Measurements from ENCODE around the gene ATP8B4. TPM values are rescaled to one million over a fixed set of nuclear protein-coding genes. Genes with fewer than 3 reads are reported as not detected.

Gene ATP8B4
- polyA plus RNA-seq, 1 donor (not counting 4 experiments of a cell fraction or from before 2014, with no cell fraction given) = 0.05 TPM

DNA sequence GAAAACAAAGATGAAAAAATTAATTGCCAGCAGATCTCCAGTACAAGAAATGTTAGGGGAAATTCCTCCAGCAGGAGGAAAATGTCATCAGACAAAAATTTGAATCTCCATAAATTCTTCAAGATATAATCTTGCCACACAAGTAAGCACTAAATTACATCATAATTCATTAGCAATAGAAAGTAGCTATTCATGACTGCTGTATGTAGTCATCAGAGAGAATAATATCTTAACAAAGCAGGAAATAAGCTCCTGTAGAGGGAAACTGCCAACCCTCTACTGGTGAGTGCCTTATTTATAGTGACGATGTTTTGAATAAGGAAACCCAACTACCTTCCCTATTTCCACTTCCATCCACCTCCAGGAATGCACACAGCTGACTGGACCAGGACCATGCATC lies 47.2 kb upstream of the ATP8B4 start:
- H3K9me1 ChIP-seq (ENCODE audit: control insufficient read depth, extremely low read depth, insufficient read depth, low read length) = no peaks in the 10 kb centered on the region
- no peaks in the 10 kb centered on the region for H3K9me3 ChIP-seq (ENCODE audit: control insufficient read depth, low read depth, low read length)
- DNase-seq (ENCODE audit: low read depth, low spot score) (peak; percentile 58), FAIRE-seq (peak; percentile 34)
- H3K9ac ChIP-seq (ENCODE audit: control insufficient read depth, extremely low read depth, insufficient read depth, low read length) = no peak overlapping the region
- H2AFZ ChIP-seq (ENCODE audit: control insufficient read depth, low read length) = no peak overlapping the region
- H4K20me1 ChIP-seq (ENCODE audit: control insufficient read depth, extremely low read depth, insufficient read depth, low read length) = no peaks in the 10 kb centered on the region
- H3K27me3 ChIP-seq (ENCODE audit: control insufficient read depth, extremely low read depth, insufficient read depth, low read length) = no peaks in the 10 kb centered on the region
- dilution Hi-C loops (cut with MboI; ENCODE audit: extremely low pct_ligation_motif_present, low sequenced_read_pairs) = no loop called here
- peak overlapping the region; percentile 54 for H3K27ac ChIP-seq (ENCODE audit: control insufficient read depth, insufficient read depth, low read length)
- H3K4me1 ChIP-seq (ENCODE audit: control insufficient read depth, extremely low read depth, insufficient read depth, low read length) = peaks cover 32% of the 10 kb centered on the region
- H3K36me3 ChIP-seq (ENCODE audit: control insufficient read depth in 2 of 2, extremely low read depth in 1 of 2, insufficient read depth in 2 of 2, low read length in 2 of 2) = no peaks in the 10 kb centered on the region
- H3K4me2 ChIP-seq (ENCODE audit: control insufficient read depth, extremely low read depth, insufficient read depth, low read depth, low read length) = peak overlapping the region; percentile 29
- TF ChIP-seq, protein P1, sequence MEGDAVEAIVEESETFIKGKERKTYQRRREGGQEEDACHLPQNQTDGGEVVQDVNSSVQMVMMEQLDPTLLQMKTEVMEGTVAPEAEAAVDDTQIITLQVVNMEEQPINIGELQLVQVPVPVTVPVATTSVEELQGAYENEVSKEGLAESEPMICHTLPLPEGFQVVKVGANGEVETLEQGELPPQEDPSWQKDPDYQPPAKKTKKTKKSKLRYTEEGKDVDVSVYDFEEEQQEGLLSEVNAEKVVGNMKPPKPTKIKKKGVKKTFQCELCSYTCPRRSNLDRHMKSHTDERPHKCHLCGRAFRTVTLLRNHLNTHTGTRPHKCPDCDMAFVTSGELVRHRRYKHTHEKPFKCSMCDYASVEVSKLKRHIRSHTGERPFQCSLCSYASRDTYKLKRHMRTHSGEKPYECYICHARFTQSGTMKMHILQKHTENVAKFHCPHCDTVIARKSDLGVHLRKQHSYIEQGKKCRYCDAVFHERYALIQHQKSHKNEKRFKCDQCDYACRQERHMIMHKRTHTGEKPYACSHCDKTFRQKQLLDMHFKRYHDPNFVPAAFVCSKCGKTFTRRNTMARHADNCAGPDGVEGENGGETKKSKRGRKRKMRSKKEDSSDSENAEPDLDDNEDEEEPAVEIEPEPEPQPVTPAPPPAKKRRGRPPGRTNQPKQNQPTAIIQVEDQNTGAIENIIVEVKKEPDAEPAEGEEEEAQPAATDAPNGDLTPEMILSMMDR (optimal IDR thresholded peaks at IDR 0.05 in 1 of 3, IDR thresholded peaks at IDR 0.05 in 1 of 3, conservative IDR thresholded peaks at IDR 0.05 in 1 of 3; ENCODE audit: extremely low read depth in 1 of 3, insufficient read depth in 2 of 3, low read length in 3 of 3) = no peak
- no peak for TF ChIP-seq EZH2 (IDR thresholded peaks at IDR 0.05; ENCODE audit: low read length)
- H3K4me3 ChIP-seq (ENCODE audit: control insufficient read depth in 2 of 3, extremely low read depth in 1 of 3, insufficient read depth in 2 of 3, low read depth in 1 of 3, low read length in 3 of 3) = no peak overlapping the region
- H3K79me2 ChIP-seq (ENCODE audit: control insufficient read depth, insufficient read depth, low read length) = no peaks in the 10 kb centered on the region

DNA sequence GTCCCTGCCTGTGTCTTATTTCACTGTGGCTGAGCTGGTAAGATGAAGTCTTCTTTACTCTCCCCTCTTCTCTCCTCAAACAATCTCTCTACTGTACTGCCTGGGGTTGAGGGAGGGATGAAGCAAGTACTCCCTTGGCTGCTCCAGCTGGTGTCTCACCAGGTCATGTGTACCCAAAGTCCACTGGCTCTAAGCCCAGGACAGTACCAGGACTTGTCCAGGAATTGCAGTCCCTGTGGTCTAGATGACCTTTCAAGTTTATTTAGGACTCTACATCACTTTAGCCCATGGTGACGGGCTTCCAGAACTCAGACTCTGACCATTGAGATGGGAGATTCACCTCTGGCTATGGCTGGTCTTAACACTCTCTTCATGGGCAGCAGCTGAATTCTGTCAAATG lies 45.4 kb upstream of the ATP8B4 start:
- H4K20me1 ChIP-seq (ENCODE audit: control insufficient read depth, extremely low read depth, insufficient read depth, low read length) = no peaks in the 10 kb centered on the region
- H3K36me3 ChIP-seq (ENCODE audit: control insufficient read depth in 2 of 2, extremely low read depth in 1 of 2, insufficient read depth in 2 of 2, low read length in 2 of 2) = no peaks in the 10 kb centered on the region
- H3K79me2 ChIP-seq (ENCODE audit: control insufficient read depth, insufficient read depth, low read length) = no peaks in the 10 kb centered on the region
- H3K9ac ChIP-seq (ENCODE audit: control insufficient read depth, extremely low read depth, insufficient read depth, low read length) = no peak overlapping the region
- no peaks in the 10 kb centered on the region for H3K9me3 ChIP-seq (ENCODE audit: control insufficient read depth, low read depth, low read length)
- TF ChIP-seq EZH2 (IDR thresholded peaks at IDR 0.05; ENCODE audit: low read length) = no peak
- no peak overlapping the region for H2AFZ ChIP-seq (ENCODE audit: control insufficient read depth, low read length)
- H3K9me1 ChIP-seq (ENCODE audit: control insufficient read depth, extremely low read depth, insufficient read depth, low read length) = no peaks in the 10 kb centered on the region
- no peak overlapping the region for H3K4me2 ChIP-seq (ENCODE audit: control insufficient read depth, extremely low read depth, insufficient read depth, low read depth, low read length)
- dilution Hi-C loops (cut with MboI; ENCODE audit: extremely low pct_ligation_motif_present, low sequenced_read_pairs) = no loop called here
- no peak overlapping the region for H3K4me3 ChIP-seq (ENCODE audit: control insufficient read depth in 2 of 3, extremely low read depth in 1 of 3, insufficient read depth in 2 of 3, low read depth in 1 of 3, low read length in 3 of 3)
- H3K27me3 ChIP-seq (ENCODE audit: control insufficient read depth, extremely low read depth, insufficient read depth, low read length) = no peaks in the 10 kb centered on the region
- no peak overlapping the region for H3K27ac ChIP-seq (ENCODE audit: control insufficient read depth, insufficient read depth, low read length)
- FAIRE-seq (no peak), DNase-seq (ENCODE audit: low read depth, low spot score) (no peak)
- peaks cover 32% of the 10 kb centered on the region for H3K4me1 ChIP-seq (ENCODE audit: control insufficient read depth, extremely low read depth, insufficient read depth, low read length)

DNA sequence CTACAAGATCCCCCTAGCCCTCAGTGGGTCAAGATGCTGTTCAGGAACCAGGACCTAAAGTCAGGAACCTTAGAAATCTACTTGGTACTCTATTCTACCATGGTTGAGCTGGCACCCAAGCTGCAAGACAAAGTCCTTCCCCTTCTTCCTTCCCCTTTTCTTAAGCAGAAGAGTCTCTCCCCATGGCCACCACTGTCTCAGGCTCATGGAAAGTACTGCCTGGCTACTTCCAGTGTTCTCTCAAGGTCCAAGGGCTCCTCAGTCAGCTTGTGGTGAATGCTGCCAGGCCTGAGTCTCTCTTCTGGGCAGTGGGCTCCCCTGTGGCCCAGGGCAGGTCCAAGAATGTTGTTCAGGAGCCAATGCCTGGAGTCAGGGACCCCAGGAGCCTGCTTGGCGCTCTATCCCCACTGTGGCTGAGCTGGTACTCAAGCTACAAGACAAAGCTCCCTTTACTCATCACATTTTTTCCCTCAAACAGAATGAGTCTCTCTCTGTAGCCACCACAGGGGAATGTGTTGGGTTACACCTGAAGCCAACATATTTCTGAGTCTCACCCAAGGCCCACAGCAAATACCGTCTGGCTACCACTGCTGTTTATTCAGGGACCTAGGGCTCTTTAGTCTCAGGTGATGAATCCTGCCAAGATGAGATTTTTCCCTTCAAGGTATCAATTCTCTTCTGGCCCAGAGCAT lies 44.8 kb upstream of the ATP8B4 start:
- Histone ChIP-seq H3K9me3 (ENCODE audit: control insufficient read depth, low read depth, low read length) (no peaks in the 10 kb centered on the region), H3K27me3 (ENCODE audit: control insufficient read depth, extremely low read depth, insufficient read depth, low read length) (no peaks in the 10 kb centered on the region), H4K20me1 (ENCODE audit: control insufficient read depth, extremely low read depth, insufficient read depth, low read length) (no peaks in the 10 kb centered on the region), H3K27ac (ENCODE audit: control insufficient read depth, insufficient read depth, low read length) (no peak overlapping the region), H3K9ac (ENCODE audit: control insufficient read depth, extremely low read depth, insufficient read depth, low read length) (no peak overlapping the region), H3K36me3 (ENCODE audit: control insufficient read depth in 2 of 2, extremely low read depth in 1 of 2, insufficient read depth in 2 of 2, low read length in 2 of 2) (no peaks in the 10 kb centered on the region), H3K4me1 (ENCODE audit: control insufficient read depth, extremely low read depth, insufficient read depth, low read length) (peaks cover 32% of the 10 kb centered on the region), H3K79me2 (ENCODE audit: control insufficient read depth, insufficient read depth, low read length) (no peaks in the 10 kb centered on the region), H2AFZ (ENCODE audit: control insufficient read depth, low read length) (no peak overlapping the region), H3K4me2 (ENCODE audit: control insufficient read depth, extremely low read depth, insufficient read depth, low read depth, low read length) (peak overlapping the region; percentile 3), H3K4me3 (ENCODE audit: control insufficient read depth in 2 of 3, extremely low read depth in 1 of 3, insufficient read depth in 2 of 3, low read depth in 1 of 3, low read length in 3 of 3) (no peak overlapping the region), H3K9me1 (ENCODE audit: control insufficient read depth, extremely low read depth, insufficient read depth, low read length) (no peaks in the 10 kb centered on the region)
- peak; percentile 13 for FAIRE-seq
- TF ChIP-seq, protein P1 (optimal IDR thresholded peaks at IDR 0.05 in 1 of 3, IDR thresholded peaks at IDR 0.05 in 1 of 3, conservative IDR thresholded peaks at IDR 0.05 in 1 of 3; ENCODE audit: extremely low read depth in 1 of 3, insufficient read depth in 2 of 3, low read length in 3 of 3) = no peak
- TF ChIP-seq EZH2 (IDR thresholded peaks at IDR 0.05; ENCODE audit: low read length) = no peak
- dilution Hi-C loops (cut with MboI; ENCODE audit: extremely low pct_ligation_motif_present, low sequenced_read_pairs) = no loop called here
- DNase-seq (ENCODE audit: low read depth, low spot score) = no peak
